Prostate gland (tissue), 2 donors: ENCODE data around the gene RASSF10.

ENCODE experiments used
- POLR2AphosphoS5 ChIP-seq: sonication (generic); formaldehyde crosslinking; IDR thresholded peaks from one replicate; pipeline ENCODE4 v1.6.1; 2017; ENCODE audit warnings: antibody characterized with exemption
- TF ChIP-seq, protein P1 (sequence below), 4 experiments: fragments of 200-600 bp in 2 of 4; fragments of 450-650 bp in 2 of 4; sonication (generic) in 2 of 4; IDR thresholded peaks; 1 replicate in 3 of 4; 2 replicates in 1 of 4; pipeline ENCODE4 v1.5.1; 2016 to 2019; ENCODE audit warnings: antibody characterized with exemption in 4 of 4, mild to moderate bottlenecking in 2 of 4, moderate library complexity in 2 of 4

DNA sequence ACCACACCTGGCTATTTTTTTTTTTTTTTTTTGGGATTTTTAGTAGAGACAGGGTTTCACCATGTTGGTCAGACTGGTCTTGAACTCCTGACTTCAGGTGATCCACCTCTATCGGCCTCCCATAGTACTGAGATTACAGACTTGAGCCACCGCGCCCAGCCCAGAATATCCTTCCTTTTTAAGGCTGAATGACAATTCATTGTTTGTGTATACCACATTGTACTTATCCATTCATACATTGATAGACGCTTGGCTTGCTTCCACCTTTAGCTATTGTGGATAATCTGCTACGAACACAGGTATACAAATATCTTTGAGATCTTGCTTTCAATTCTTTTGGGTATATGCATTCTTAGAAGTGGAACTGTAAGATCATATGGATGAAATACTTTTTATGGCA lies 10.8 kb upstream of the RASSF10 start:
- TF ChIP-seq, protein P1, sequence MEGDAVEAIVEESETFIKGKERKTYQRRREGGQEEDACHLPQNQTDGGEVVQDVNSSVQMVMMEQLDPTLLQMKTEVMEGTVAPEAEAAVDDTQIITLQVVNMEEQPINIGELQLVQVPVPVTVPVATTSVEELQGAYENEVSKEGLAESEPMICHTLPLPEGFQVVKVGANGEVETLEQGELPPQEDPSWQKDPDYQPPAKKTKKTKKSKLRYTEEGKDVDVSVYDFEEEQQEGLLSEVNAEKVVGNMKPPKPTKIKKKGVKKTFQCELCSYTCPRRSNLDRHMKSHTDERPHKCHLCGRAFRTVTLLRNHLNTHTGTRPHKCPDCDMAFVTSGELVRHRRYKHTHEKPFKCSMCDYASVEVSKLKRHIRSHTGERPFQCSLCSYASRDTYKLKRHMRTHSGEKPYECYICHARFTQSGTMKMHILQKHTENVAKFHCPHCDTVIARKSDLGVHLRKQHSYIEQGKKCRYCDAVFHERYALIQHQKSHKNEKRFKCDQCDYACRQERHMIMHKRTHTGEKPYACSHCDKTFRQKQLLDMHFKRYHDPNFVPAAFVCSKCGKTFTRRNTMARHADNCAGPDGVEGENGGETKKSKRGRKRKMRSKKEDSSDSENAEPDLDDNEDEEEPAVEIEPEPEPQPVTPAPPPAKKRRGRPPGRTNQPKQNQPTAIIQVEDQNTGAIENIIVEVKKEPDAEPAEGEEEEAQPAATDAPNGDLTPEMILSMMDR (IDR thresholded peaks at IDR 0.05) = no peak
- TF ChIP-seq POLR2AphosphoS5 = no peak
